NCI-H2227 (cell line): Measurements from ENCODE around the gene SHISAL2B.
"Not testable (repeated sequence)": the region's sequence is repeated elsewhere in the genome, so short reads cannot be mapped to it uniquely, and the experiment has no call there.

Experiments
- DNase-seq: peaks from one replicate; lab custom pipeline; 2025; ENCODE audit not compliant: unreplicated experiment; lab: John Stamatoyannopoulos, UW

SHISAL2B gene

GRCh38 chr5:64690417-64691151 is at the start of gene SHISAL2B:
TSS of gene SHISAL2B (plus strand) at chr5:64690503. CDS start at chr5:64690624, 121 bp downstream.
- DNase-seq: peak; percentile 42

- no peak for DNase-seq
Measured at GRCh38 chr5:64644831-64645230, 45.5 kb upstream of the SHISAL2B start.

- DNase-seq: no peak
Measured at GRCh38 chr5:64646169-64646568, 44.1 kb upstream of the SHISAL2B start.

GRCh38 chr5:64649512-64649911 is 40.8 kb upstream of the SHISAL2B start:
- no peak for DNase-seq

- no peak for DNase-seq
Measured at GRCh38 chr5:64653766-64654560, 36.3 kb upstream of the SHISAL2B start.

GRCh38 chr5:64654561-64654938 is 35.8 kb upstream of the SHISAL2B start:
- DNase-seq: no peak

GRCh38 chr5:64655596-64655995 is 34.7 kb upstream of the SHISAL2B start:
- DNase-seq: no peak

- peak; percentile 21 for DNase-seq
Measured at GRCh38 chr5:64659289-64659688, 31.0 kb upstream of the SHISAL2B start.

- DNase-seq: not testable (repeated sequence)
Measured at GRCh38 chr5:64663181-64663580, 27.1 kb upstream of the SHISAL2B start.

GRCh38 chr5:64665243-64665642 is 25.1 kb upstream of the SHISAL2B start:
- no peak for DNase-seq

GRCh38 chr5:64666078-64666477 is 24.2 kb upstream of the SHISAL2B start:
- no peak for DNase-seq

GRCh38 chr5:64667068-64667467 is 23.2 kb upstream of the SHISAL2B start:
- no peak for DNase-seq

- DNase-seq: no peak
Measured at GRCh38 chr5:64670277-64670676, 20.0 kb upstream of the SHISAL2B start.

GRCh38 chr5:64671678-64672077 is 18.6 kb upstream of the SHISAL2B start:
- DNase-seq: no peak

- peak; percentile 9 for DNase-seq
Measured at GRCh38 chr5:64678374-64678773, 11.9 kb upstream of the SHISAL2B start.

GRCh38 chr5:64680289-64680688 is 10.0 kb upstream of the SHISAL2B start:
- no peak for DNase-seq

- no peak for DNase-seq
Measured at GRCh38 chr5:64682608-64683007, 7.7 kb upstream of the SHISAL2B start.

GRCh38 chr5:64685866-64686265 is 4.4 kb upstream of the SHISAL2B start:
- no peak for DNase-seq

GRCh38 chr5:64688391-64688790 is 1.9 kb upstream of the SHISAL2B start:
- DNase-seq: no peak

- no peak for DNase-seq
Measured at GRCh38 chr5:64688965-64689364, 1.3 kb upstream of the SHISAL2B start.

GRCh38 chr5:64690104-64690416 is 243 bp upstream of the SHISAL2B start:
- no peak for DNase-seq

- no peak for DNase-seq
Measured at GRCh38 chr5:64691291-64691690, 988 bp downstream of the SHISAL2B start.

GRCh38 chr5:64693636-64694035 is 3.3 kb downstream of the SHISAL2B start:
- DNase-seq: no peak
